Measurements from ENCODE around the gene FOXO1.

FOXO1 gene

DNA sequence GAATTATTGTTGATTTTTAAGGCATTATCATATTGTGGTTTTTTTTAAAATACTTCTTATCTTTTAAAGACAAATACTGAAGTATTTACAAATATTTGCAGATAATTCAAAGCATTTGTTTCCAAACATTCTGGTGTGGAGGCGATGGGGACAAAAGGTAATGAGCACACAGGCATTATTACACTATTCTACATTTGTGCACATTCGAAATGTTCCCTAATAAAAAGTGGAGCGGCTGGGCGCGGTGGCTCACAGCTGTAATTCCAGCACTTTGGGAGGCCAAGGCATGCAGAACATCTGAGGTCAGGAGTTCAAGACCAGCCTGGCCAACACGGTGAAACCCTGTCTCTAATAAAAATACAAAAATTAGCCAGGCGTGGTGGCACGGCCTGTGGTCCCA lies 133.4 kb downstream of the FOXO1 start:
- TF ChIP-seq, protein P1, sequence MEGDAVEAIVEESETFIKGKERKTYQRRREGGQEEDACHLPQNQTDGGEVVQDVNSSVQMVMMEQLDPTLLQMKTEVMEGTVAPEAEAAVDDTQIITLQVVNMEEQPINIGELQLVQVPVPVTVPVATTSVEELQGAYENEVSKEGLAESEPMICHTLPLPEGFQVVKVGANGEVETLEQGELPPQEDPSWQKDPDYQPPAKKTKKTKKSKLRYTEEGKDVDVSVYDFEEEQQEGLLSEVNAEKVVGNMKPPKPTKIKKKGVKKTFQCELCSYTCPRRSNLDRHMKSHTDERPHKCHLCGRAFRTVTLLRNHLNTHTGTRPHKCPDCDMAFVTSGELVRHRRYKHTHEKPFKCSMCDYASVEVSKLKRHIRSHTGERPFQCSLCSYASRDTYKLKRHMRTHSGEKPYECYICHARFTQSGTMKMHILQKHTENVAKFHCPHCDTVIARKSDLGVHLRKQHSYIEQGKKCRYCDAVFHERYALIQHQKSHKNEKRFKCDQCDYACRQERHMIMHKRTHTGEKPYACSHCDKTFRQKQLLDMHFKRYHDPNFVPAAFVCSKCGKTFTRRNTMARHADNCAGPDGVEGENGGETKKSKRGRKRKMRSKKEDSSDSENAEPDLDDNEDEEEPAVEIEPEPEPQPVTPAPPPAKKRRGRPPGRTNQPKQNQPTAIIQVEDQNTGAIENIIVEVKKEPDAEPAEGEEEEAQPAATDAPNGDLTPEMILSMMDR (IDR thresholded peaks at IDR 0.05; ENCODE audit: low read length): no peak
- Histone ChIP-seq H3K36me3 (ENCODE audit: insufficient read depth, low read length) (no peaks in the 10 kb centered on the region), H2AFZ (ENCODE audit: low read length) (no peak overlapping the region), H3K4me3 (ENCODE audit: low read depth, low read length, poor library complexity, severe bottlenecking) (no peak overlapping the region), H3K79me2 (ENCODE audit: insufficient read depth, low read length) (no peaks in the 10 kb centered on the region), H3K9ac (ENCODE audit: low read length) (no peak overlapping the region), H3K4me1 (ENCODE audit: insufficient read depth, low read length, severe bottlenecking) (peaks cover 46% of the 10 kb centered on the region), H4K20me1 (ENCODE audit: insufficient read depth, low read length) (no peaks in the 10 kb centered on the region), H3K9me2 (ENCODE audit: low read depth, low read length) (no peaks in the 10 kb centered on the region), H3K4me2 (ENCODE audit: low read length) (no peak overlapping the region), H3K27me3 (ENCODE audit: insufficient read depth, low read length) (no peaks in the 10 kb centered on the region), H3F3A (ENCODE audit: insufficient read depth, low read length) (peaks cover 4% of the 10 kb centered on the region; the same call in 1 of the 2 replicates), H3K27ac (ENCODE audit: low read depth, low read length, poor library complexity, severe bottlenecking) (no peak overlapping the region), H3K9me3 (ENCODE audit: low read length) (no peaks in the 10 kb centered on the region)

DNA sequence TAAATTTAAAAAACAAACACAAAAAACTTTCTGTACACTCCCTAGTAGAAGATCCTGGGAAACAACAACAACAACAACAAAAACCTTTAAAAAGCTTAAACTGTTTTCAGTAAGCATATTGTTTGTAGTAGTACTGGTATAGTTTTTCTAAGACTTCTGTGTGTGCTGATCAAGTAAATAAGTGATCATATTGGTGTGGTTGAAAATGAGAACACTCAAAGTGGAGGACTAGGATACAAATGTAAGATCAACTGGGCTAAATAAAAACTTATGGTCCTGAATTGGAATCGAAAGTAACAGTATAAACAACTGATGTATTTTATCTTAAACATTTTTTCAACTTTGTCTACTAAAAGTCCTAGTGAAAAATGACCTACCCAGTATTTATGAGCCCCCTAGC lies 135.5 kb downstream of the FOXO1 start:
- Histone ChIP-seq H3K4me1 (ENCODE audit: insufficient read depth, low read length, severe bottlenecking) (peaks cover 36% of the 10 kb centered on the region), H4K20me1 (ENCODE audit: insufficient read depth, low read length) (no peaks in the 10 kb centered on the region), H3K79me2 (ENCODE audit: insufficient read depth, low read length) (no peaks in the 10 kb centered on the region), H3K4me2 (ENCODE audit: low read length) (no peak overlapping the region), H3F3A (ENCODE audit: insufficient read depth, low read length) (peaks cover 4% of the 10 kb centered on the region; the same call in 1 of the 2 replicates), H2AFZ (ENCODE audit: low read length) (no peak overlapping the region), H3K9me2 (ENCODE audit: low read depth, low read length) (no peaks in the 10 kb centered on the region), H3K9ac (ENCODE audit: low read length) (no peak overlapping the region), H3K36me3 (ENCODE audit: insufficient read depth, low read length) (no peaks in the 10 kb centered on the region), H3K27me3 (ENCODE audit: insufficient read depth, low read length) (no peaks in the 10 kb centered on the region), H3K9me3 (ENCODE audit: low read length) (no peaks in the 10 kb centered on the region), H3K27ac (ENCODE audit: low read depth, low read length, poor library complexity, severe bottlenecking) (no peak overlapping the region), H3K4me3 (ENCODE audit: low read depth, low read length, poor library complexity, severe bottlenecking) (no peak overlapping the region)
- TF ChIP-seq, protein P1 (IDR thresholded peaks at IDR 0.05; ENCODE audit: low read length): no peak
- no peak for TF ChIP-seq EZH2 (IDR thresholded peaks at IDR 0.05; ENCODE audit: borderline replicate concordance, low read length)

DNA sequence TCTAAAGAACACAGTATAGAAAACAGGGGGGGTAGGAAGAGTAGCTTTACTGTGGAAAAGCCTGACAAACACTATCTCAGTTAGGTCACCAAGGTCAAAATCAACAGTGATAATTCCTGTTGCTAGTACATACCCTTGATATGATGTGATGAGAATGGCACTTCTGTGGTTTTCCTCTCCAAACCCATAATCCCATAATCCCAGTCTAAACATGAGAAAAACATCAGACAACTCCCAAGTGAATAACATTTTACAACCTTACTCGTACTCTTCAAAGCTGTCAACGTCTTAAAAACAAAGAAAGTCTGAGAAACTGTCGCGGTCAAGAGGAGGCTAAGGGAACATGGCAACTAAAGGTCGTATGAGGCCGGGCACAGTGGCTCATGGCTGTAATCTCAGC lies 137.6 kb downstream of the FOXO1 start:
- Histone ChIP-seq H3F3A (ENCODE audit: insufficient read depth, low read length) (peaks cover 4% of the 10 kb centered on the region; the same call in 1 of the 2 replicates), H3K36me3 (ENCODE audit: insufficient read depth, low read length) (no peaks in the 10 kb centered on the region), H3K27me3 (ENCODE audit: insufficient read depth, low read length) (no peaks in the 10 kb centered on the region), H3K9me3 (ENCODE audit: low read length) (no peaks in the 10 kb centered on the region), H3K79me2 (ENCODE audit: insufficient read depth, low read length) (no peaks in the 10 kb centered on the region), H3K4me3 (ENCODE audit: low read depth, low read length, poor library complexity, severe bottlenecking) (no peak overlapping the region), H3K4me2 (ENCODE audit: low read length) (no peak overlapping the region), H3K27ac (ENCODE audit: low read depth, low read length, poor library complexity, severe bottlenecking) (no peak overlapping the region), H3K9ac (ENCODE audit: low read length) (no peak overlapping the region), H4K20me1 (ENCODE audit: insufficient read depth, low read length) (no peaks in the 10 kb centered on the region), H3K9me2 (ENCODE audit: low read depth, low read length) (no peaks in the 10 kb centered on the region), H3K4me1 (ENCODE audit: insufficient read depth, low read length, severe bottlenecking) (peaks cover 32% of the 10 kb centered on the region), H2AFZ (ENCODE audit: low read length) (no peak overlapping the region)
- TF ChIP-seq EZH2 (IDR thresholded peaks at IDR 0.05; ENCODE audit: borderline replicate concordance, low read length): no peak
- TF ChIP-seq, protein P1 (IDR thresholded peaks at IDR 0.05; ENCODE audit: low read length): no peak
